UCSD-AML1 (cell line): ENCODE data around the gene B3GALT6.

Experiments used
- DNase-seq: peaks from one replicate; lab custom pipeline; 2025; ENCODE audit not compliant: unreplicated experiment; lab: John Stamatoyannopoulos, UW

Gene B3GALT6

DNA sequence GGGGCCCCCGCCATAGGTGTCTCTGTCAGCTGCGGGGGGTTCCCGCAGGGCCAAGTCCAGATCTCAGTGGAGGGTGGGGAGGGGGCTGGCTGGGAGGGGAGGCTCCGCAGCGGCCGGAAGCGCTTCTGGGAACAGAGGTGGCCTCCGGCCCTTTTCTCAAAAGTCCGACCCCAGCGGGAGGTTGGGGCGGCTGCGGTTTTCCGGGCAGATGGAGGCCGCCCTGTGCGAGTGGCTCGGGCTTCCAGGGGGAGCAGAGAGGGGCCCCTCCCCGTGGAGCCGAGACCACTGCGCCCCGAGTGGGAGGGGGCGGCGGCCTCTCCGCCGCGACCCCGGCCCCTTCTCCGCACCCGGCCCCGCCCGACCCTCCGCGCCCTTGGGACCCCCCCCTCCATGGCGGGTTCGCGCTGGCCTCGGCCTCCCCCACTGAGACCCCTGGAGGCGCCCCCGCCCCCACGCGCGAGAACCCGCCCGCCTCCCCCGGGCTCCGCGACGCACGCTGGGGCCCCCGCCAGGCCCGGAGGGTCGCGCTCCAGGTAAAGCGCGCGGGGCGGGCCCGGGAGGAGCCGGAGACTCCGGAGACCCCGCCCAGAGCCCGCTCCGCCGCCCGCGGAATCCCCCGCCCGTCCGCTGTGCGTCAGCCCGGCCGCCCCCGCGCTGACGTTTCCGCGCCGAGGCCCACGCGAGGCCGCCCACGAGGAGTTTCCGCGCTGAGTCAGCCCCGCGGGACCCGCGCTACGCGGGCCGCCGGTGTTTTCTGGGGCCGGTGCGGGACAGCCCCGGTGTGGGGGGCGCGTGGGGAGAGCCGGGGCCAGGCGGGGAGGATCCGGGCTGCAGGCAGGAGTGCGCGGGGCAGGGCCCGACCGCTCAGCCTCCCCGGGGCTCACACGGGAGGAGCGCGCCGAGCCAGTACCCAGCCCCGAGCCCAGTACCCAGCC is 30.9 kb upstream of the B3GALT6 start:
- DNase-seq, result peak; percentile 81

DNA sequence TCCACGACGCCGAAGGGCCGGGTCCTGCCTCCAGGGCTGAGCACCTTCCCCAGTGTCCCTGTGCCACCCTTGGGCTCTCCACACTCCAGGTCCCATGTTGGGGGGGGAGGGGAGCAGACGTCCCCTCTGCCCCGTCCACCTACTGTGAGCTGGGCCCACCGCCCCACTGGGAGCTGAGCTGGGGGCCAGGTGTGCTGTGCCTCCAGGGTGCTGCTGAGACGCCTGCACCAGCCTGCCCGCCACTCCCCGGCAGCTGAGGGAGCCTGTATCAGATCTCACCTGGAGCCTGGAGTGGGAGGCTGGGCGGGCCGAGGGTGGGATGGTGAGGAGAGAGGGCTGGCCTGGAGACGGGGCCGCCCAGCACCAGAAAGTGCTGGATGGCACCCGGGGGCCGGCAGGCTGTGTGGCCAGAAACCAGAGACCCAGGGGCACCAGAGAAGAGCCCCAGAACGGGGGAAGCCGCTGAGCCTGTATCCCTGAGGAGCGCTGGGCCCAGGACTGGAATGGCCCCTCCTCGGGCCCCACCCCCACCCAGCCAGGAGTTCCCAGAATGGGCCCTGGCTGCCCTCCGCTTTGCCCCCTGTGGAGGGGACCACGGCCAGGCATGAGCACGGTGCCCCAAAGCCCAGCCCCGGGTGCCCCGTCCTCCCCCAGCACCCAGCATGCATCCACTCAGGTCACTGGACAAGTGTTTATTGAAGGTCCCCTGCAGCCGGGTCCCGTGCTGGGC is 29.0 kb upstream of the B3GALT6 start:
- no peak for DNase-seq

DNA sequence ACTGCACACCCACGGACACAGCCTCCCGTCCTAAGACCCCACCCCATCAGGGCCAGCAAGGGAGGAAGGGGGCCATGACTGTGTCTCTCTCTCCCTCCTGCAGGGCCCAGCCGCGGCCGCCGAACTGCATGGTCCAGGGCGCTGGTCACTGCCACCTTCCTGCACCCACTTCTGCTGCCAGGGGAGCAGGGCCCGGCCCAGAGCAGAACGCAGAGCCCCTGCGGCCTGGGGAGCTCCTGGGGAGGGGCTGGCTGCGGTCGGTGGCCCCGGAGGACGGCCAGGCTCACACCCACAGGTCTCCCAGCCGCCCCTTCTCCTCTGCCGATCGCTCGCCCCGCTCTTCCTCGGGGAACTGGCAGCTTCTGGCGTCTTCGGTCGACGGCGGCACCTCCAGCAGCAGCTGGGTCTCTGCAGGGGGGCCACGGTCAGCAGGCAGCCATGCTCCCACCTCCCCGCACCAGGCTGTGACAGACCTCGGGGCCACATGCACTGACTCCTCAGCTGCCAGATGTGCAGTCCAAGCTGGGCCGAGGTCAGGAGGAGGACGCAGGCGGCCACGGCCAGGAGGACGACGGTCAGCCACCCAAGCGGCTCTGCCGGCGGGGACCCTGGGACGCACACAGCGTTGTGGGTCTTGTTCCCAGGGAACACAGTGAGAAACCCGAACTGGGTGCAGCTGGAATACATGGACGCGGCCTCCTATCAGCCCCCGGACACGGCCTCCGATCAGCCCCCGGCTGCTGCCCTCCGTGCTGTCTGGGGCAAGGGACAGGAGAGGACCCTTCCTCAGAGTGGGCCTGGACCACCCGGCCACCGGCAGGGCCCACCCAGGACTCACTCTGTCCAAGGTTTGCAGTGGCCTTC is 28.2 kb upstream of the B3GALT6 start:
- no peak for DNase-seq

DNA sequence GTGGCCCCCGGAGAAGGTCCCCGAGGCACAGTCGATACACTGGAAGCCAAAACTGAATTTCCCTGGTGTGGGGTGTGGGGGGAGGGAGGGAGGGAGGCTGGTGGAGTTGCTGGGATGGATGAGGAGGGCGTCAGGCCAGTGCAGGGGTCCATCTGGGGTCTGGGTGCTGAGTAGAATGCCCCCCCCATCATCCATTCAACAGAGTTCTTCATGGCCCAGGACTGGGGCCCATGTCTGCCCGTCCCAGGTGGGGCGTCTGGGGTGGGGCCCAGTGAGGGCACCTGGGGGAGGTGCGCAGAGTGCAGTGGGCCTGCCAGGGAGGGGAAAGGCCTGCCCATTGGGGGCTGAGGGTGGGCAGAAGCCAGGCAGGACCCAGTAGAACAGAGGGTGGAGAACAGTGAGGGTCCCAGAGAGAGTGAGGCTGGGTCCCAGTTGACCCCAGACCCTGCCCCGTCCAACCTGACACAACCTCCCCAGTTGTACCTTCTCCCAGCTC is 27.6 kb upstream of the B3GALT6 start:
- DNase-seq, result no peak

DNA sequence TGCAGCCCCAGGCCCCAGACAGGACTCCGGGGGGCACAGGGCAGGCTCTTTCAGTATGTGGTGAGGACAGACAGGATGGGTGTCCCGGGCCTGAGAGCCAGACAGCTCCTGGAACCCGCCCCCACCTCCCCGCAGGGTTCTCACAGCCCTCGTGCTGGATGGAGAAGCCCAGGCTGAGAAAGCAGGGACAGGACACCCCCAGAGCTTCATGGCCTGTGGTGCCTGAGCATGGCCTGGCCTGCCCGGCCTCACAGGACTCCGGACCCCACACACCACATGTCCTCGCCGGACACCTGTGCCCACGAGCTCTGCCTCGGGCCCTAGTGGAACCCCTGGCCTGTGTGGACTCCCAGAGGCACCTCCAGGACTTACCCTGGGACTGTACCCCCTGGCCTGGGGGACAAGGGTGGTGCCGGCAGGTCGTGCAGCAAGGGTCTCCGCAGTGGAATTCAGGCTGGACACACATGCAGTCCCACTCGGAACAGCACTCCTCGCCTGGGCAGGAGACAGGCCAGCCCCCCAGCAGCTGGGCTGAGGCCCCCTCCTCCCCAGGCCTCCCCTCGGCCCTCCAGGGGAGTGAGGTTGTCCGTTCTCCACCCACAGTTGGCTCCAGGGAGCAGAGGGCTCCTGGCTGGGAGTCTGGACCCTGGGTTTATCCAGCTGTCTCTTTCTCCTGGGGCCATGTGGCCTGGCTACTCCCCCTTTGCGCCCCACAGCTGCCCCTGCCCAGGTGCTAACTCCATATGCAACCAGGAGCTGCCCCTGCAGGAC is 26.9 kb upstream of the B3GALT6 start:
- DNase-seq, result no peak

DNA sequence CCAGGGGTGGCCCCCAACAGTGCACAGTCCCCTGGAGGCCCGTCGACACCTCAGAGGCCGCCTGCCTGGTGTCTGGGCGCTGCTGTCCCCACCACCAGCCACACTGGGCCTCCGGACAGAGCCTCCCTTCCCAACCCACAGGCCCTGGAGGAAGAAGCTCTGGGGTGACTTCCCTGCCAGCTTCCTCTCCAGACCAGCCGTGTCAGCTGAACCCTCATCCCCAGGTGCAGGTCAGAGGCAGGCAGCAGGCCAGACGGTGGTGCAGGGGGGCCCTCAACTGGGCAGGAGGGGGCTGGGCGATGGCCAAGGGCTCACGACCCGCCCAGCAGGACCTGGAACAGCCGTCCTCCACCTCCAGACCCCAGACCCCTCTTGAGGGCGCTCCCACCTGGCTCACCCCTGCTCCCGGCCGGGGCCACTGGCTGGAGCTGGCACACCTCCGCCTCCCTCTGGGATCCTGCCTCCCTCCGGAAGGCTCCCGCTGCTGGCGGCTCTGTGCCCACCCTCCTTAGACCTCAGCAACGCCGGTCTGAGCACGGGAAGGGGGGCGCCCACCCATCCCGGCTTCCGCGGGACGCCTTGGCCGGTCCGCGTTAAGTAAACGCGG is 26.2 kb upstream of the B3GALT6 start:
- peak; percentile 46 for DNase-seq

DNA sequence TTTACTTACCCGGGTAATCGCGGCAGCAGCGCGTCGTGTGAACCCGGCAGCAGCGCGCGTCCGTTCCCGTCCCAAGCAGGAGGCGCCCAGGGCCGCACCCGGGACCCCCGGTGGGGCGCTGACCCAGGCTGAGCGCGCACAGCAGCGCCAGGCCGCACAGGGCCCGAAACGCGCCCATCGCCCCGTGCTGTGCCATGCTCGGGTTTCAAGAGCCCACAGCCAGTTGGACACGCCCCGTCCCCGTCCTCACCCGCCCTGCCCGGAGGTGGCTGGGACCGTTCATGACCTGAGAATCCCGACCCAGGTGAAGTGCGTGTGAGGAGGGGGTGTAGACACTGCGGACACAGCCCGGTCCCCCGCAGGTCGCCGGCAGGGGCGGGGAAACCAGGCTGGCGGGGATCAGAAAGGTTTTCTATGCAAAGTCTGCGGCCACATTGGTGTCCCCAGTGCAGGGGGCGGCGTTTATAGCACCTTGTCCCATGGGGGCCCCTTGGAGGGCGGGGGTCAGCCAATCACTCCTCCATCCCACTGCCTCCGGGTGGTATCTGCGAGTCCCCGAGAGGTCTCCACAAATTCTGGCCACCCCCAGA is 25.6 kb upstream of the B3GALT6 start, which contains the start of gene TNFRSF18:
Gene TNFRSF18 (minus strand): TSS at position 217 of the 590 bp plus-strand sequence. CDS start 21 bp downstream, at position 196.
- no peak for DNase-seq

DNA sequence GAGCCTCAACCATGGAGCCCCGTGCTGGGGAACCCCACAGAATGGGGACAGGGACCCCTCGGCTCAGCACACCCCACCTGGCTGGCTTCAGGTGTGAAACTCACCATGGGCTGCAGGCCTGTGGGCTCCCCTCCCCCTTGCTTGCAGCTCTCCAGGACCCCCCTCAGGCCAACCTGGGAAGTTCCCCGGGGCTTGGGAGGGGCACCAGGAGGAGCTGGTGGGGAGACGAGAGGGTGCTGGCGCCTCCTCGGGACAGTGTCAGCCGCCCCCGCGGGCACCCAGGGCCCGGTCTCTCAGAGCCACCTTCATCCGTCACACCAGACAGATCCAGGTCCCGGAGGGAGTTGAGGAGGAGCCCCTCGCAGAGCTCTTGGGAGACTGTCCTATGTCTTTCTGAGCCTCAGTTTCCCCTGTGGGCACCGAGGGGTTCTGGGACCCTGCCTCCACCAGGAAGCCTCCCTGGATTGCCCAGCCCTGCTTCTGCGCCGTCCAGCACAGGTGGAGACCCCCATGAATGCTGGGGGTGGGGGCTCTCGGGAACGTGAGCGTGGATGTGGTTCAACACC is 25.0 kb upstream of the B3GALT6 start:
- no peak for DNase-seq

DNA sequence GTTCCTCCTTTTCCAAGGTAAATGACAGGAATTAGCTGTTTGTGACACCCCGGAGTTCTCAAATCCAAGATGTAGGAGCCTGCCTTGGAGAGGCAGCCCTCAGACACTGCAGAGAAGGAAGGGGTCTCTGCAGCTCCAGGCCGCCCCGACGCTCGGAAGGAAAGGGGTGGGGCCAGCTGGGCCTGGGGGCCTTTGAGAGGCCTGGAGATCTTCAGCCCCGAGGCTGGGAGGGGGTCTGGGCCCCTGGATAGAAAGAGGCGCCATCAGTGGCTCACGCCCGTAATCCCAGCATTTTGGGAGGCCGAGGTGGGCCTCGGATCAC is 24.5 kb upstream of the B3GALT6 start:
- no peak for DNase-seq

DNA sequence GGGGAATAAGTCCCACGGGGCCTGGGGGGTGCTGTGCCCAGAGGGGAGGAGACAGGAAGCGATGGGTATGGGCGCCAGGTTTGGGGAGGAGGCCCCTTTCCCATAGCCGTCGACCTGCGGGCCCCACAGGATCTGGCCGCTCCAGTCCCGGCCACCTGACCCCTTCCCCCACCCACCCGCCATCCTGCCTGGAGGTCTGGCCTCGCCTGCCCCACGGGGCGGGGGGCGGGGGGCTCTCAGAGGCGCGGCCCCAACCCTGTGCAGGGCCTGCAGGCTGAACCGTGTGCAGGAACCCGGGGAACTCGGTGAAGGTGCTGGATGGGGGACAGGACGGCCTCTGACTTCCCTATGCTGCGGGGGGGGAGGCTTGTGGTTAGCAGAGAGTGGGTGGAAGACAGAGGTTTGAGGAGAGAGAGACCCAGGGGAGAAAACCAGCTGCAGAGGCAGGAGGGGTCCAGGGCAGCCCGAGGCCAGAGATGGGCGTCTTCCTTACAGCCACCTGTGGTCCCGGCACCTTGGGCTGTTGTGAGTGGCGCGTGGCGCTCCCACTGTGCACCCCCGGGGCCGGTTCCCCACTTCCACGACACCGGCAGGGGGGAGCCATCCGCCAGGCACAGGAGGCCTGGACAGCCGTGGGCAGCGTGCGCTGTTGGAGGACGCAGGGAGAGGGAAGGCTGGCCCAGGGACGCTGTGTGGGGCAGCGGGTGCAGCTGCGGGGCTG is 23.2 kb upstream of the B3GALT6 start:
- peak; percentile 65 for DNase-seq

DNA sequence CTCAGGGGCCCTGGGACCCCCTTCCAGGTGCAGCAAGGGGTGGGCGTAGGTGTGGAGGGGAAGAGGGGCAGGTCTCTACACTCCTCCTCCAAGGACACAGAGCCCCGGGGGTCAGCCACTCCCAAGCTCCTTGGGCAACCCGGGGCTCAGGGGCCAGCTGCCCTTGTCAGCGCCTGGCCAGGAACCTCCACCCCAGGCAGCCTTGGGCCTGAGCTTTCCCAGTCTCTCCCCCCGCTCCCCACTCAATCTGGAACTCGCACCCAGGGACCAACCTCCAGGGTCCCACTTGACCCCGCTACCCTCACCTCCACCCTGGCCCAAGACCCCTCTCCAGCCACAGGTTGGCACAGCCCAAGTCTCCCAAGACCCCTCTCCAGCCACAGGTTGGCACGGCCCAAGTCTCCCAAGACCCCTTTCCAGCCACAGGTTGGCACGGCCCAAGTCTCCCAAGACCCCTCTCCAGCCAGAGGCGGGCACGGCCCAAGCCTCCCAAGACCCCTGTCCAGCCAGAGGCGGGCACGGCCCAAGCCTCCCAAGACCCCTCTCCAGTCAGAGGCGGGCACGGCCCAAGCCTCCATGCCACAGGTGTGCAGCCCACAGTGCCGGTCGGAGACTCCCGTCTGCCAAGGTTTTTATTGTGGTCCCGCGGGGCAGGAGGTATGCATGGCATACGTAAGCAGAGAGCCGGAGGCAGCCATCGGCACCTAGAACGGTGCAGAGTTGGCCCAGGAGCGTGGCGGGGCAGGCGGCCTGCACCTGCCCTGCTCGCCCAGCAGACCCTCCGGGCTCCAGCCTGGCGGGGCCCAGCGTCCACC is 21.1 kb upstream of the B3GALT6 start:
- DNase-seq, result no peak

DNA sequence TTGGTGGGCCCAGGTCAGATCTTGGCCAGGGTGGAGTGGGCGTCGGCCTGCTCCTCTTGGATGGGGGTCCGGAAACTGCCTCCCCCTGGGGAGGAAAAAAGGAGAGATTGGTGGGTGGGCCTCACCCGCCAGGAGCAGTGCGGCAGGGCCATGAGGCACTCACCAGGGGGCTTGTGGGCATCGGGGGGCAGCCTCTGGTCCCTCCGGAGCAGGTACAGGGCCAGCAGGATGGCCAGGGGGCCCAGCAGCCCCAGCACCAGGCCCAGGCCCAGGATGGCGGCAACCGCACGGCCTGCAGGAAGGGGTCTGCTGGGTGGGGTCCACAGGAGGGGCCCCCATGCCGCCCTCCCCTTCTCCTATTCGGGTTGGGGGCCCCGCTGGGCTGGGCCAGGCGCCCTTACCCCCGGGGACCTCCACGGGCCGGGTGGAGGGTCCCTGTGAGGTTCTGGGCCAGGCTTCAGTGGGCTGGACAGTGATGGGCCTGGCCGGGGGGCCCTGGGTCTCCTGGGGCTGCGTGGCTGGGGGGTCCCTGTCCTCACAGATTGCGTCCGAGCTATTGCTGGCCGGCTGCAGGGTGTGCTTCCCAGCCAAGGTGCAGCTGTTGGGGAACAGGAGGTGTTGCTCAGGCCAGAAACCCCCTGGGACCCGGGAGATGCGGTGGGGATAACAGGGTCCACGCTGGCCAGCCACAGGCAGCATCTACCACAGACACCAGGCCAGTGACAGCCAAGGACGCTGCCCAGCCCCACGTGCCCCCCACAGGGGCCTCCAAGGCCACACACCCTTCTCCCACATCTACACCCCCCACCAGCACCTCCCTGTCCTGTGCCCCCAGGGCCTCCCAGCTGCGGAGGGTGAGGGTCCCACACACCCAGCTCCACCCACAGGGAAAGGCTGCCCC is 20.2 kb upstream of the B3GALT6 start:
- no peak for DNase-seq

DNA sequence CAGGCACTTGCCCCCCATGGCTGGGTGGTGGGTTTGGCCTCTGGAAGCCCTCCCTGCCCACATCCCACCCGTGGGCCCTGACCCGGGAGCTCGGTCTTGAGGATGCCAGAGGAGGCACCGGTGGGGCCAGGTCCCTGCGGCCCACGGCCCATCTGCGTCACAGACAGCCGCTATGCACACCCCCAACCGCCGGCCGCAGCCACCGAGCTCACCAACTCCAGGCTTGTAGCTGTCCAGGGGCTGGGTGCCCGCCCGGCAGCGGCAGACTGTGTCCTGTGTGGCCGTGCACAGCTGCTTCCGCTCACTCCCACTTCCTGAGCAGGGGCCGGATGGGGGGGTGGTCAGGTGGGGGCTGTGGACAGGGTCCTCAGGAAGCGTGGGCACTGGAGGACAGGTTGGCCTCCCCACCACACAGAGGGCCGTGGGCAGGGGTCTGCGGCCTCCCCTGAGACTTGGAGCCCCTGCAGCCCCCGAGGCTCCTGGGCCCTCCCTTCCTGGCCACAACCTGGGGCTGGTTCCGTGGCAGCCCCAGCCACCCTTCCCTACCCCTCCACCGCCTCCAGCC is 19.2 kb upstream of the B3GALT6 start:
- peak; percentile 90 for DNase-seq

DNA sequence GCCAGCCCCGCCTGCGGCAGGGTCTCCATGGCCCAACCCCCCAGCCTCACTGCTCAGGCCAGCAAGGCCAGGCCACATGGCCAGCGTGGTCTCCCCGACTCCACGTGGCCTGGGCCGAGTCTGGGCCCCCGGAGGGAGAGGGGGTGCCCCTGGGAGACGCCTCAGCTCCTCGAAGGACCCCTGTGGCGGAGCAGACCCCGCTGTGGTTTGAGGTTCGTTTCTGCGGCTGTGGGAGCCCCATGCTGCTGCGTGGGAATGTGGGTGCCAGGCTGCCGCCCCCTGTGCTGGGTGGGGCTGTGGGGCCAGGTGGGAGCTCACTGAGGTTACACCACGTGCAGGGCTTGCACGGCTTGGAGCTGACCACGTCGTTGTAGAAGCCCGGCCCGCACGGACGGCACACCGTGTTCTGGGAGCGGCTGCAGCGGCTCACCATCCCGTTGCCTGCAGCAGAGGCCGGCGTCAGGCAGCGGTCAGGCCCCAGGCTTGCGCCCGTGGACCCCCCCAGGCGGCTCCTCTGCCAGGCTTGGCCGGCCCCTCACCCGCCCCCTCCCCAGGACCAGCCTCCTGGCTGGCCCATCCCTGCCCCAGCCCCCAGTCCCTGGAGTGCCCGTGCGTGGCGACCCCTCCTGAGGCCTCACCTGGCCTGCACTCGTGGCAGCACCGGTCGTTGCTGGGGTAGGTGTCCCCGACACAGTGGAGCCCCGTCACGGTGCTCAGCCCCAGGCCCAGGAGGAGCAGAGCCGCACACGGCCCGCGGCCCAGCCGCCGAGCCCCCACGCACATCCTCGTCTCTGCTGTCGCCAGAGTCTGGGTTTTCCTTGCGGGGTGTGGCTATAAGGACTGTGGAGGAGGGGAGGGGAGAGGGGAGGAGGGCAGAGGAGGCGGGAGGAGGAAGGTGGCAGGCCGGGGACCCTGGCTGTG is 18.4 kb upstream of the B3GALT6 start, which contains the start of gene TNFRSF4:
Gene TNFRSF4 (minus strand): TSS at position 809 of the 921 bp plus-strand sequence. CDS start 26 bp downstream, at position 783.
- peak; percentile 64 for DNase-seq

DNA sequence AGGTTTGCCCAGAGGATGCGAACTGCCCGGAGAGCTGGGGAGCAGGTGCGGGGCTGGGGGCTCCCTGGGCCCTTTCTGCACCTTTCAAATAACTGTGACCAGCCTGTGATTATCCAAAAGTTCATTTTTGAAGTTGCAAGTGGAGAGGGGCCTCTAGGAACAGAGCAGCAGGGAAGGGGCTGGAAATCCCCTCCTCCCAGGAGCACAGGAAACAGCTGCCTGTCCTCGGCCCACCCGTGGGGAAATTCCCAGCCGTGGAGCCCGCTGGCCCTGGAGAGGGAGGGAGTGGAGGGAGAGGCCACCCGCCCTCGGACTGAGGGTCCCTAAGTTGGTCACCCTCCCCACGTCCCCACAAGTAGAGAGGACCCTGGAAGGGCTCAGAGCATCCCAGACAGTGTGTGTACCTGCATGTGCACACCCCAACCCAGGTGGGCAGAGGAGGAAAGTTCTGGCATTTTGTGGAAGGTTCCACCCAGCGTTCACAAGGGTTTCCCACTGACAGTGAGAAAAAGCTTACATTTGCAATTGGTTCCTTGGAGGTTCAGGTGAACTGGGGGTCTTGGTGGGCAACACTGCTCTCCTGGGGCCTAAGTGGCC is 16.9 kb upstream of the B3GALT6 start:
- DNase-seq, result no peak
